Stomach (tissue), 9 donors: ENCODE measurements around the gene ZCCHC7. TPM values are rescaled to one million over a fixed set of nuclear protein-coding genes. Genes with fewer than 3 reads are reported as not detected.

Source experiments
- DNase-seq, 2 donors: peaks; one replicate each; pipeline versions ENCODE4 v3.0.0 to v3.0.0-alpha.2; 2013 to 2019
- H3K27ac ChIP-seq, 5 donors: fragments of 200-600 bp in 4 of 5; sonication (generic) in 4 of 5; one replicate each; pipeline ENCODE4 v1.5.1; 2013 to 2019; ENCODE audit warnings: mild to moderate bottlenecking in 1 of 5, moderate library complexity in 1 of 5
- H3K27me3 ChIP-seq, 3 donors: fragments of 200-600 bp; sonication (generic); one replicate each; pipeline ENCODE4 v1.5.1; 2017 to 2019; ENCODE audit warnings: mixed run types in 1 of 3
- H3K36me3 ChIP-seq, 4 donors: fragments of 200-600 bp; sonication (generic); 1 replicate in 3 of 4; 2 replicates in 1 of 4; pipeline ENCODE4 v1.5.1; 2016 to 2019
- H3K4me1 ChIP-seq, 4 donors: fragments of 200-600 bp; sonication (generic); one replicate each; pipeline ENCODE4 v1.5.1; 2016 to 2019
- H3K4me3 ChIP-seq, 4 donors: fragments of 200-600 bp; sonication (generic) in 3 of 4; one replicate each; pipeline ENCODE4 v1.5.1; 2016 to 2019; ENCODE audit warnings: mild to moderate bottlenecking in 1 of 4
- H3K9me3 ChIP-seq, 4 donors: fragments of 200-600 bp; sonication (generic); one replicate each; pipeline ENCODE4 v1.5.1; 2016 to 2019
- CTCF ChIP-seq, 7 experiments: fragments of 450-650 bp in 4 of 7; fragments of 200-600 bp in 3 of 7; sonication (generic) in 3 of 7; IDR thresholded peaks; one replicate each; pipeline ENCODE4 v1.5.1; 2016 to 2019; ENCODE audit warnings: antibody characterized with exemption in 7 of 7, control low read depth in 2 of 7, mild to moderate bottlenecking in 1 of 7
- EP300 ChIP-seq: sonication (generic); formaldehyde crosslinking; IDR thresholded peaks from one replicate; pipeline ENCODE4 v1.6.1; 2017; ENCODE audit warnings: antibody characterized with exemption
- POLR2A ChIP-seq, 4 donors: fragments of 450-650 bp; IDR thresholded peaks; one replicate each; pipeline ENCODE4 v1.6.1; 2016; ENCODE audit warnings: antibody characterized with exemption in 4 of 4, control low read depth in 2 of 4, mild to moderate bottlenecking in 1 of 4, moderate library complexity in 1 of 4
- POLR2AphosphoS5 ChIP-seq, 3 donors: sonication (generic); formaldehyde crosslinking; IDR thresholded peaks; one replicate each; pipeline ENCODE4 v1.6.1; 2016; ENCODE audit warnings: antibody characterized with exemption in 3 of 3
- WGBS, 5 donors: extraction: QIAGEN DNeasy Blood & Tissue Kit in 3 of 5; methylation state at CpG; one replicate each; pipeline versions ENCODE4 v1.1.5 to v1.1.7; 2013 to 2018; 5-methylcytosine and 5-hydroxymethylcytosine counted together
- intact Hi-C: fragments of 100-400 bp; cut with DNase I; formaldehyde crosslinking; loops from one replicate; pipeline ENCODE4 v1.15.1; 2023; ENCODE audit warnings: low total_unique reads
- polyA plus RNA-seq, 3 donors: library from polyadenylated mRNA; stranded (reverse); fragments of 200-250 nt; gene quantifications; one replicate each; pipeline ENCODE4 v1.2.3, GENCODE V29; 2013
- total RNA-seq, 5 donors: library from RNA; depleted of rRNA; stranded (reverse); fragments of >200 nt; gene quantifications; one replicate each; pipeline versions ENCODE4 v1.1.0 to v1.2.3, GENCODE V29; 2014 to 2016
- donor health status: healthy with polysubstance abuse.
- donor health status: Bipolar disorder and iron deficiency.
- donor health status: healthy.

ZCCHC7 gene
- total and polyA plus RNA-seq, 8 donors = 7.9 to 67.1 (median 17.6) TPM

DNA sequence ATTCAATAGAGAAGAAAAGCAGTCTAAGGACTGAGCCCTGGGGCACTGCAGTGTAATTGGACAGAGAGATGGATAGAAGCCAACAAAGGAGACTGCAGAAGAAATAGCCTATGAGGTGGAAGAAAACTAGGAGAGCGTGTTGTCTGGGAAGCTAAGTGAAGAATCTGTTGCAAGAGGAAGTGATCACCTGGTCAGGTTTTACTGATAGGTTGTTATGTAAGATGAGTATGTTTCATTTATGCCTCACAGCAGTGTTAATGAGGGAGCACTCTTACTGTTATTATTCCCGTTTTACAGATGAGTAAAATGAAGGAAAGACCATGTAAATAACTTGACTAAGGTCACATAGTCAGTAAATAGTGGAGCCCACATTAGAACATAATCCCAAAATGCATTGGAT is 222.1 kb downstream of the ZCCHC7 start:
- intact Hi-C loops = no loop called here
- no peak overlapping the region for H3K27ac ChIP-seq
- no peaks in the 10 kb centered on the region for H3K9me3 ChIP-seq
- no peak overlapping the region for H3K4me3 ChIP-seq
- H3K27me3 ChIP-seq = no peaks in the 10 kb centered on the region
- TF ChIP-seq POLR2AphosphoS5 (IDR thresholded peaks at IDR 0.05) (no peak), CTCF (IDR thresholded peaks at IDR 0.05) (no peak), POLR2A (IDR thresholded peaks at IDR 0.05) (no peak), EP300 (no peak)
- no peak for DNase-seq
- H3K36me3 ChIP-seq = no peaks in the 10 kb centered on the region
- 93 to 96% (median 94%) methylated on average over 2 of the region's 2 CpGs for WGBS, 5 donors
- peaks cover 0 to 3% (median 0%) of the 10 kb centered on the region in 4 donors for H3K4me1 ChIP-seq

DNA sequence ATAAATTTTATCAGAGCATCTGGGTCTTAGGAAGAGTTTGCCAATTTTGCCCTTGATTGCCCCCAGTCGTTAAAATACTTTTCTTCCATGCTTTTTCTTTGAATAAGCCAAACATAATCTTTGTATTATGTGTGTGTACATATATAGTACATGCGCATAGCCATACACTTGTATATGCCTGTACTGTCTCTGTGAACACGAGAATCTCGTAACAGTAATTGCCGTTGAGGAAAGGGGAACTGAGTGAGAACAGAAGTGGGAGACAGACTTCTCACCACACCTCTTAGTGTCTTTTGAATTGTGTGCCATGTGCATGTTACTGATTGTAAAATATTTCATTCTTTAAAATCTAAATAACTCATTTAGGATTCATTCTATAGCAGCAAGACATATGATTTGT is 222.5 kb downstream of the ZCCHC7 start:
- no peak for TF ChIP-seq POLR2A (IDR thresholded peaks at IDR 0.05)
- TF ChIP-seq EP300 = no peak
- TF ChIP-seq CTCF (IDR thresholded peaks at IDR 0.05) = no peak
- TF ChIP-seq POLR2AphosphoS5 (IDR thresholded peaks at IDR 0.05) = no peak
- Histone ChIP-seq H3K4me1 (no peaks in the 10 kb centered on the region), H3K36me3 (no peaks in the 10 kb centered on the region), H3K27ac (no peak overlapping the region), H3K9me3 (no peaks in the 10 kb centered on the region), H3K4me3 (no peak overlapping the region), H3K27me3 (no peaks in the 10 kb centered on the region)
- no peak for DNase-seq
- intact Hi-C loops = no loop called here
- 74 to 91% (median 84%) methylated on average over 5 of the region's 5 CpGs for WGBS, 5 donors

DNA sequence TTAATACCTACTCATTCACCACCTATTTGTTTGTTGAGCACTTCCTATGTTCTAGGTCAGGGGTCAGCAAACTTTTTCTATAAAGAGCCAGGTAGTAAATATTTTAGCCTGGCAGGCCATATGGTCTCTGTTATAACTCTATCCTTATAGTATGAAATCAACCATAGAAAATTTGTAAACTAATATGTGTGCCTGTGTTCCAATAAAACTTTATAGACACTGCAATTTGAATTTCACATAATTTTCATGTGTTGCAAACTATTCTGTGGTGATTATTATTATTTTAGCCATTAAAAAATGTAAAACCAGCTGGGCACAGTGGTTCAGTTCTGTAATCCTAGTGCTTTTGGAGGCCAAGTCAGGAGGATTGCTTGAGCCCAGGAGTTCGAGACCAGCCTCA is 223.3 kb downstream of the ZCCHC7 start:
- TF ChIP-seq POLR2AphosphoS5 (IDR thresholded peaks at IDR 0.05) (no peak), CTCF (IDR thresholded peaks at IDR 0.05) (no peak), EP300 (no peak), POLR2A (IDR thresholded peaks at IDR 0.05) (no peak)
- no peaks in the 10 kb centered on the region for H3K36me3 ChIP-seq
- 95 to 100% (median 100%) methylated on average over 1 of the region's 1 CpG for WGBS, 5 donors
- no peaks in the 10 kb centered on the region for H3K9me3 ChIP-seq
- intact Hi-C loops = no loop called here
- no peaks in the 10 kb centered on the region for H3K27me3 ChIP-seq
- H3K4me1 ChIP-seq = no peaks in the 10 kb centered on the region
- H3K27ac ChIP-seq = no peak overlapping the region
- no peak overlapping the region for H3K4me3 ChIP-seq
- DNase-seq = no peak

DNA sequence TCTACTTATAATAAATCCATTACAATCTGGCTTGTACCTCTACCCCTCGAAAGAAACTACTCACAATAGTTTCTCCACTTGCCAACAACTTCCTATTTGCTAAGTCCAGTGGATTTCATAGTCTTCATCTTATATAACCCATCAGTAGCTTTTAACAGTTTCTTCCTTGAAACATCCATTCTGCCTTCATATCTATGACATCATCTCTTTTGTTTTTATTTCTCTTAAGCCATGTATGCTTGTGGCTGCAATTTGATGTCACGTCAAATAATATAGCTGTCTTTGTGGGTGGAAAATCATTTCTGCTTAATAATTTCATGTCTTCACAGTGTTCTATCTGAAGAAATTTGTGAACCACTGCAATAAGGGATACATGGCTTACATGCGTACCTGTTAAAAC is 224.7 kb downstream of the ZCCHC7 start:
- intact Hi-C loops = no loop called here
- H3K27ac ChIP-seq = no peak overlapping the region

DNA sequence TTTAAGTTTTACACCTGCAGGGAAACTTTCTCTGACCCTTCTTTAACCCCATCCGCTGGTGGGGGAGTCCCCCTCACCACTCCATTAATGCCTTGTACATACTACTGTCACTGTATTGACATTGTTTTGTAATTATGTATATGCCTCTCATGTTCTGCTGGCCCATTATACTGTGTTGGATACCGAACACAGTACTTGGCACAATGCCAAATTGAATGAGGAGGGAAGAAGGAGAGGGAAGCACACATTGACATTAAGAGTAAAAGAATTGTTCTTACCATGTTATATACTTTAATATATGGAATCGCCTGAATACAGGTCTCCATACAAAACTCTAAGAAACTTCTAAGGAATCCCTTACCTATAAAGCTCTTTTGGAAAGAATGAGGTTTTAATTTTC is 228.5 kb downstream of the ZCCHC7 start:
- WGBS, 5 donors = 79 to 88% (median 81%) methylated on average over 3 of the region's 3 CpGs
- Histone ChIP-seq H3K4me3 (no peak overlapping the region), H3K27ac (no peak overlapping the region), H3K4me1 (no peaks in the 10 kb centered on the region), H3K36me3 (peaks cover 0 to 36% (median 28%) of the 10 kb centered on the region in 4 donors), H3K27me3 (no peaks in the 10 kb centered on the region), H3K9me3 (no peaks in the 10 kb centered on the region)
- TF ChIP-seq POLR2A (IDR thresholded peaks at IDR 0.05) (no peak), EP300 (no peak), CTCF (IDR thresholded peaks at IDR 0.05) (no peak), POLR2AphosphoS5 (IDR thresholded peaks at IDR 0.05) (no peak)
- DNase-seq = no peak
- intact Hi-C loops = no loop called here

More for the DNA sequence above, 224.7 kb downstream of the ZCCHC7 start:
- Histone ChIP-seq H3K27me3 (no peaks in the 10 kb centered on the region), H3K4me1 (no peaks in the 10 kb centered on the region), H3K4me3 (no peak overlapping the region), H3K36me3 (peaks cover 0 to 8% (median 5%) of the 10 kb centered on the region in 4 donors), H3K9me3 (no peaks in the 10 kb centered on the region)
- WGBS, 5 donors = 89 to 97% (median 95%) methylated on average over 3 of the region's 3 CpGs
- TF ChIP-seq POLR2A (IDR thresholded peaks at IDR 0.05) (no peak), POLR2AphosphoS5 (IDR thresholded peaks at IDR 0.05) (no peak), EP300 (no peak)
- no peak for DNase-seq
